H9 (cell line): ENCODE measurements around the gene TACR2. TPM values are rescaled to one million over a fixed set of nuclear protein-coding genes. Genes with fewer than 3 reads are reported as not detected.
A peak's percentile ranks its signal among the peaks of the same experiment; 100 is the strongest.

ENCODE experiments used
- DNase-seq: peaks from one replicate; pipeline ENCODE4 v3.0.0-alpha.2; 2017
- H2AFZ ChIP-seq: one replicate; pipeline ENCODE4 v1.6.1; 2013; ENCODE audit warnings: mild to moderate bottlenecking, low read length, control low read depth, moderate library complexity
- H2AK5ac ChIP-seq: 2 replicates; pipeline ENCODE4 v1.6.1; 2013; ENCODE audit warnings: low read length, control low read depth, mixed read lengths; ENCODE audit not compliant: insufficient read length
- H2BK120ac ChIP-seq: one replicate; pipeline ENCODE4 v1.6.1; 2013; ENCODE audit warnings: low read depth, mild to moderate bottlenecking, low read length, control low read depth, inconsistent platforms; ENCODE audit not compliant: poor library complexity, severe bottlenecking
- H2BK12ac ChIP-seq: 2 replicates; pipeline ENCODE4 v1.6.1; 2013; ENCODE audit warnings: low read length, control low read depth, mixed read lengths, low read depth; ENCODE audit not compliant: insufficient read length
- H2BK15ac ChIP-seq: 2 replicates; pipeline ENCODE4 v1.6.1; 2013; ENCODE audit warnings: low read depth, low read length, control low read depth
- H2BK20ac ChIP-seq: one replicate; pipeline ENCODE4 v1.6.1; 2013; ENCODE audit warnings: low read depth, mild to moderate bottlenecking, low read length, control low read depth, inconsistent platforms; ENCODE audit not compliant: poor library complexity, severe bottlenecking
- H2BK5ac ChIP-seq: 2 replicates; pipeline ENCODE4 v1.6.1; 2013; ENCODE audit warnings: low read length, control low read depth, mixed read lengths; ENCODE audit not compliant: insufficient read length
- H3K14ac ChIP-seq: 2 replicates; pipeline ENCODE4 v1.6.1; 2013; ENCODE audit warnings: low read length, control low read depth; ENCODE audit not compliant: insufficient read depth
- H3K18ac ChIP-seq: 2 replicates; pipeline ENCODE4 v1.6.1; 2013; ENCODE audit warnings: low read depth, mild to moderate bottlenecking, mixed read lengths, low read length, control low read depth; ENCODE audit not compliant: insufficient read length
- H3K23ac ChIP-seq: 2 replicates; pipeline ENCODE4 v1.6.1; 2013; ENCODE audit warnings: low read length, control low read depth, mixed read lengths, low read depth; ENCODE audit not compliant: insufficient read length
- H3K23me2 ChIP-seq: 2 replicates; pipeline ENCODE4 v1.6.1; 2013; ENCODE audit warnings: low read depth, mild to moderate bottlenecking, mixed read lengths, low read length, control low read depth; ENCODE audit not compliant: insufficient read length, poor library complexity, severe bottlenecking
- H3K27ac ChIP-seq: 2 replicates; pipeline ENCODE4 v1.5.1; 2013; ENCODE audit warnings: low read length, control low read depth, mixed read lengths, low read depth; ENCODE audit not compliant: insufficient read length
- H3K27me3 ChIP-seq: 2 replicates; pipeline ENCODE4 v1.6.1; 2013; ENCODE audit warnings: low read length, control low read depth, inconsistent platforms; ENCODE audit not compliant: insufficient read depth
- H3K4ac ChIP-seq: 2 replicates; pipeline ENCODE4 v1.6.1; 2013; ENCODE audit warnings: low read depth, mild to moderate bottlenecking, control low read depth, inconsistent platforms, low read length, moderate library complexity
- H3K4me1 ChIP-seq: 2 replicates; pipeline ENCODE4 v1.6.1; 2013; ENCODE audit warnings: low read length, control low read depth, inconsistent platforms; ENCODE audit not compliant: insufficient read depth
- H3K4me2 ChIP-seq: 2 replicates; pipeline ENCODE4 v1.6.1; 2013; ENCODE audit warnings: low read length, control low read depth, mixed read lengths; ENCODE audit not compliant: insufficient read length, insufficient read depth
- H3K56ac ChIP-seq: 2 replicates; pipeline ENCODE4 v1.6.1; 2013; ENCODE audit warnings: low read depth, mild to moderate bottlenecking, mixed read lengths, low read length, control low read depth; ENCODE audit not compliant: insufficient read length
- H3K79me1 ChIP-seq: 2 replicates; pipeline ENCODE4 v1.6.1; 2013; ENCODE audit warnings: low read depth, mild to moderate bottlenecking, moderate library complexity, low read length, control low read depth, inconsistent platforms; ENCODE audit not compliant: insufficient read depth, poor library complexity, severe bottlenecking
- H3K79me2 ChIP-seq: 2 replicates; pipeline ENCODE4 v1.6.1; 2013; ENCODE audit warnings: low read length, control low read depth, inconsistent platforms; ENCODE audit not compliant: insufficient read depth
- H3K9ac ChIP-seq: 2 replicates; pipeline ENCODE4 v1.6.1; 2013; ENCODE audit warnings: low read length, control low read depth, mixed read lengths; ENCODE audit not compliant: insufficient read length; ENCODE audit errors: extremely low read depth
- H3K9me3 ChIP-seq: one replicate; pipeline ENCODE4 v1.6.1; 2013; ENCODE audit warnings: low read depth, low read length, inconsistent platforms; ENCODE audit not compliant: control insufficient read depth
- H3T11ph ChIP-seq: one replicate; pipeline ENCODE4 v1.6.1; 2013; ENCODE audit warnings: mild to moderate bottlenecking, low read length, control low read depth, inconsistent platforms
- H4K20me1 ChIP-seq: one replicate; pipeline ENCODE4 v1.6.1; 2013; ENCODE audit not compliant: control insufficient read depth, insufficient read length, insufficient read depth
- H4K5ac ChIP-seq: 2 replicates; pipeline ENCODE4 v1.6.1; 2013; ENCODE audit warnings: low read depth, mild to moderate bottlenecking, mixed read lengths, low read length, control low read depth; ENCODE audit not compliant: insufficient read length
- H4K8ac ChIP-seq: replicated peaks from 2 replicates; pipeline ENCODE4 v1.6.1; 2013; ENCODE audit warnings: low read length, control low read depth, mixed read lengths, low read depth; ENCODE audit not compliant: insufficient read length
- H4K91ac ChIP-seq: 2 replicates; pipeline ENCODE4 v1.6.1; 2013; ENCODE audit warnings: low read depth, mild to moderate bottlenecking, moderate library complexity, mixed read lengths, low read length, control low read depth; ENCODE audit not compliant: insufficient read length
- H3K27ac Mint-ChIP-seq, 3 experiments: 2 replicates in 2 of 3; 3 replicates in 1 of 3; pipeline ENCODE4 v1.8.0; 2020 to 2021; ENCODE audit warnings: mixed read lengths in 3 of 3, mild to moderate bottlenecking in 1 of 3, moderate library complexity in 1 of 3
- H3K27me3 Mint-ChIP-seq: 2 replicates; pipeline ENCODE4 v1.8.0; 2021; ENCODE audit warnings: low read depth, mild to moderate bottlenecking, moderate library complexity, mixed read lengths
- H3K36me3 Mint-ChIP-seq, 3 experiments: 2 replicates in 2 of 3; 3 replicates in 1 of 3; pipeline ENCODE4 v1.8.0; 2020 to 2021; ENCODE audit warnings: low read depth in 3 of 3, mixed read lengths in 3 of 3; ENCODE audit not compliant: insufficient read depth in 1 of 3
- H3K4me1 Mint-ChIP-seq, 2 experiments: 2 replicates each; pipeline ENCODE4 v1.8.0; 2020; ENCODE audit warnings: mixed read lengths in 2 of 2
- H3K4me3 Mint-ChIP-seq, 2 experiments: 2 replicates in 1 of 2; 3 replicates in 1 of 2; pipeline ENCODE4 v1.8.0; 2020 to 2021; ENCODE audit warnings: mild to moderate bottlenecking in 2 of 2, mixed read lengths in 2 of 2, moderate library complexity in 1 of 2
- H3K9me3 Mint-ChIP-seq, 2 experiments: 2 replicates in 1 of 2; 3 replicates in 1 of 2; pipeline ENCODE4 v1.8.0; 2020; ENCODE audit warnings: mild to moderate bottlenecking in 2 of 2, mixed read lengths in 2 of 2, moderate library complexity in 1 of 2
- WGBS: extraction: QIAGEN DNeasy Blood & Tissue Kit; methylation state at CpG from one replicate; pipeline ENCODE4 v1.1.7; 2013; ENCODE audit warnings: missing lambda C conversion rate, low lambda C conversion rate, mixed read lengths; ENCODE audit not compliant: insufficient read length; ENCODE audit errors: extremely low coverage; 5-methylcytosine and 5-hydroxymethylcytosine counted together
- total RNA-seq: library from RNA; stranded (reverse); gene quantifications from 2 replicates; pipeline ENCODE4 v1.2.1, GENCODE V29; 2021
- TF ChIP-seq, protein P1 (sequence below): fragments of 200-600 bp; sonication (generic); conservative IDR thresholded peaks from 3 replicates; pipeline ENCODE4 v1.8.0; 2021; ENCODE audit warnings: antibody characterized with exemption, mild to moderate bottlenecking

The TACR2 gene
- total RNA-seq, 1 experiment from 2014 or later: not detected

- Histone ChIP-seq H3K23me2 (peaks cover 6% of the 10 kb centered on the region), H2BK20ac (no peak overlapping the region), H4K20me1 (no peaks in the 10 kb centered on the region), H3K9me3 (no peaks in the 10 kb centered on the region), H3K4ac (no peak overlapping the region), H3K4me1 (no peaks in the 10 kb centered on the region), H4K5ac (no peak overlapping the region), H3K27me3 (peaks cover 13% of the 10 kb centered on the region; the same call in 1 of the 2 replicates), H4K8ac (no peak overlapping the region), H3K56ac (no peak overlapping the region), H2BK12ac (no peak overlapping the region), H3K4me2 (no peak overlapping the region), H3K9ac (no peak overlapping the region), H3K14ac (no peak overlapping the region), H4K91ac (no peak overlapping the region), H2BK5ac (no peak overlapping the region), H2BK15ac (no peak overlapping the region), H3K27ac (no peak overlapping the region), H2AFZ (no peak overlapping the region), H3K18ac (no peak overlapping the region), H3T11ph (no peak overlapping the region), H2AK5ac (no peak overlapping the region), H3K79me2 (no peaks in the 10 kb centered on the region), H3K79me1 (no peaks in the 10 kb centered on the region), H3K23ac (no peak overlapping the region), H2BK120ac (no peak overlapping the region)
- DNase-seq: peak; percentile 78
- H3K27me3 Mint-ChIP-seq: peaks cover 89% of the 10 kb centered on the region
- WGBS: no CpG with 5 or more reads among the region's 1 CpG
- no peak overlapping the region; a peak in 1 of 7 replicates for H3K27ac Mint-ChIP-seq
- no peaks in the 10 kb centered on the region; a peak in 1 of 5 replicates for H3K9me3 Mint-ChIP-seq
- peak overlapping the region; percentile 14 to 32; a peak in 1 of 5 replicates for H3K4me3 Mint-ChIP-seq
- peaks cover 0 to 2% (median 0%) of the 10 kb centered on the region in 3 experiments; a peak in 2 of 7 replicates for H3K36me3 Mint-ChIP-seq
- TF ChIP-seq, protein P1, sequence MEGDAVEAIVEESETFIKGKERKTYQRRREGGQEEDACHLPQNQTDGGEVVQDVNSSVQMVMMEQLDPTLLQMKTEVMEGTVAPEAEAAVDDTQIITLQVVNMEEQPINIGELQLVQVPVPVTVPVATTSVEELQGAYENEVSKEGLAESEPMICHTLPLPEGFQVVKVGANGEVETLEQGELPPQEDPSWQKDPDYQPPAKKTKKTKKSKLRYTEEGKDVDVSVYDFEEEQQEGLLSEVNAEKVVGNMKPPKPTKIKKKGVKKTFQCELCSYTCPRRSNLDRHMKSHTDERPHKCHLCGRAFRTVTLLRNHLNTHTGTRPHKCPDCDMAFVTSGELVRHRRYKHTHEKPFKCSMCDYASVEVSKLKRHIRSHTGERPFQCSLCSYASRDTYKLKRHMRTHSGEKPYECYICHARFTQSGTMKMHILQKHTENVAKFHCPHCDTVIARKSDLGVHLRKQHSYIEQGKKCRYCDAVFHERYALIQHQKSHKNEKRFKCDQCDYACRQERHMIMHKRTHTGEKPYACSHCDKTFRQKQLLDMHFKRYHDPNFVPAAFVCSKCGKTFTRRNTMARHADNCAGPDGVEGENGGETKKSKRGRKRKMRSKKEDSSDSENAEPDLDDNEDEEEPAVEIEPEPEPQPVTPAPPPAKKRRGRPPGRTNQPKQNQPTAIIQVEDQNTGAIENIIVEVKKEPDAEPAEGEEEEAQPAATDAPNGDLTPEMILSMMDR: peak; percentile 74
- H3K4me1 Mint-ChIP-seq: peaks cover 10 to 17% of the 10 kb centered on the region in 2 experiments
Observed at GRCh38 chr10:69449841-69450240, 33.1 kb upstream of the TACR2 start.
